ENCODE results near the gene GPR50. TPM values are rescaled to one million over a fixed set of nuclear protein-coding genes. Genes with fewer than 3 reads are reported as not detected.

Gene GPR50
- total RNA-seq, 2 experiments from 2014 or later, result not detected

DNA sequence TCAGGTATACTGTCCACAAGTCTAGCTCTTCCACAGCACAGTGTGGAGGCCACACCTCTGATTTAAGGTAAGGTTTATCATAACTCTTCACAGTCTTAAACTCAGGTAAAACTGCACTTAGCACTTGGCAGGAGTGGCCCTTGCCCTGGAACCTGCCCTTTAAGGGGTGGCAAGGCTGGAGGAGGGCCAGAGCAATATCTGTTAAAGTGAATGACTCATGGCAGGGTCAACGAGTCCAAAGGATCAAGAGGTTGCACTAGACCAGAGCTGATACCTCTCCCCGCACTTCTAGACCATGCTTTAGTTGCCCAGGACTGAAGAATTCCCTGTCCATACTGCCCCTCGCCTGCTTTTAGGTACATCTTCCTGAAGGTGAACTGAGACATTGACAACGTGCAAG lies 14.7 kb upstream of the GPR50 start:
- Histone ChIP-seq H3K36me3 (ENCODE audit: insufficient read depth, low read length) (no peaks in the 10 kb centered on the region), H3K27me3 (ENCODE audit: control insufficient read depth in 1 of 2, insufficient read depth in 2 of 2, low read length in 2 of 2) (no peaks in the 10 kb centered on the region), H3K4me1 (ENCODE audit: insufficient read depth, low read length) (no peaks in the 10 kb centered on the region), H3K4me3 (ENCODE audit: low read length) (no peak overlapping the region), H3K27ac (ENCODE audit: low read depth in 1 of 2, low read length in 2 of 2) (no peak overlapping the region), H3K9me3 (ENCODE audit: control insufficient read depth in 1 of 2, insufficient read depth in 1 of 2, low read length in 2 of 2) (no peaks in the 10 kb centered on the region)
- Mint-ChIP-seq H3K36me3 (ENCODE audit: low read depth) (no peaks in the 10 kb centered on the region), H3K27me3 (peaks cover 15% of the 10 kb centered on the region), H3K4me3 (no peak overlapping the region), H3K27ac (no peak overlapping the region), H3K4me1 (ENCODE audit: low read depth) (no peaks in the 10 kb centered on the region), H3K9me3 (no peaks in the 10 kb centered on the region)
- TF ChIP-seq, protein P1, sequence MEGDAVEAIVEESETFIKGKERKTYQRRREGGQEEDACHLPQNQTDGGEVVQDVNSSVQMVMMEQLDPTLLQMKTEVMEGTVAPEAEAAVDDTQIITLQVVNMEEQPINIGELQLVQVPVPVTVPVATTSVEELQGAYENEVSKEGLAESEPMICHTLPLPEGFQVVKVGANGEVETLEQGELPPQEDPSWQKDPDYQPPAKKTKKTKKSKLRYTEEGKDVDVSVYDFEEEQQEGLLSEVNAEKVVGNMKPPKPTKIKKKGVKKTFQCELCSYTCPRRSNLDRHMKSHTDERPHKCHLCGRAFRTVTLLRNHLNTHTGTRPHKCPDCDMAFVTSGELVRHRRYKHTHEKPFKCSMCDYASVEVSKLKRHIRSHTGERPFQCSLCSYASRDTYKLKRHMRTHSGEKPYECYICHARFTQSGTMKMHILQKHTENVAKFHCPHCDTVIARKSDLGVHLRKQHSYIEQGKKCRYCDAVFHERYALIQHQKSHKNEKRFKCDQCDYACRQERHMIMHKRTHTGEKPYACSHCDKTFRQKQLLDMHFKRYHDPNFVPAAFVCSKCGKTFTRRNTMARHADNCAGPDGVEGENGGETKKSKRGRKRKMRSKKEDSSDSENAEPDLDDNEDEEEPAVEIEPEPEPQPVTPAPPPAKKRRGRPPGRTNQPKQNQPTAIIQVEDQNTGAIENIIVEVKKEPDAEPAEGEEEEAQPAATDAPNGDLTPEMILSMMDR (IDR thresholded peaks at IDR 0.05), result no peak
- ATAC-seq (ENCODE audit: poor library complexity) (no peak), DNase-seq (no peak)
- intact Hi-C loops (cut with DNase I, micrococcal nuclease), result no loop called here
- ChIA-PET CTCF (no interaction called here), POLR2A (no interaction called here)

- no peak for DNase-seq
- POLR2A ChIA-PET, result interaction anchor here (0.7 kb wide), 1 partner anchor 438 kb away, joined by 3 read pairs; no protein-coding TSS in a partner anchor
Measured at GRCh38 chrX:151167791-151168345, 8.5 kb upstream of the GPR50 start.

GRCh38 chrX:151169783-151170182 lies 6.6 kb upstream of the GPR50 start:
- Mint-ChIP-seq H3K27me3 (peaks cover 30% of the 10 kb centered on the region), H3K36me3 (ENCODE audit: low read depth) (no peaks in the 10 kb centered on the region), H3K27ac (no peak overlapping the region), H3K9me3 (no peaks in the 10 kb centered on the region), H3K4me1 (ENCODE audit: low read depth) (no peaks in the 10 kb centered on the region), H3K4me3 (no peak overlapping the region)
- Histone ChIP-seq H3K27me3 (ENCODE audit: control insufficient read depth in 1 of 2, insufficient read depth in 2 of 2, low read length in 2 of 2) (peaks cover 0 to 12% of the 10 kb centered on the region in 2 experiments), H3K4me3 (ENCODE audit: low read length) (no peak overlapping the region), H3K27ac (ENCODE audit: low read depth in 1 of 2, low read length in 2 of 2) (no peak overlapping the region), H3K4me1 (ENCODE audit: insufficient read depth, low read length) (no peaks in the 10 kb centered on the region), H3K36me3 (ENCODE audit: insufficient read depth, low read length) (no peaks in the 10 kb centered on the region), H3K9me3 (ENCODE audit: control insufficient read depth in 1 of 2, insufficient read depth in 1 of 2, low read length in 2 of 2) (no peaks in the 10 kb centered on the region)
- ChIA-PET CTCF (no interaction called here), POLR2A (no interaction called here)
- ATAC-seq (ENCODE audit: poor library complexity) (no peak), DNase-seq (no peak)
- TF ChIP-seq, protein P1 (IDR thresholded peaks at IDR 0.05), result no peak
- intact Hi-C loops (cut with DNase I, micrococcal nuclease), result no loop called here

More at GRCh38 chrX:151167791-151168345, 8.5 kb upstream of the GPR50 start:
- Histone ChIP-seq H3K27me3 (ENCODE audit: control insufficient read depth in 1 of 2, insufficient read depth in 2 of 2, low read length in 2 of 2) (no peaks in the 10 kb centered on the region), H3K4me1 (ENCODE audit: insufficient read depth, low read length) (no peaks in the 10 kb centered on the region), H3K9me3 (ENCODE audit: control insufficient read depth in 1 of 2, insufficient read depth in 1 of 2, low read length in 2 of 2) (no peaks in the 10 kb centered on the region), H3K4me3 (ENCODE audit: low read length) (no peak overlapping the region), H3K36me3 (ENCODE audit: insufficient read depth, low read length) (no peaks in the 10 kb centered on the region), H3K27ac (ENCODE audit: low read depth in 1 of 2, low read length in 2 of 2) (no peak overlapping the region)
- CTCF ChIA-PET, result no interaction called here
- H3K9me3 Mint-ChIP-seq, result no peaks in the 10 kb centered on the region
- no peaks in the 10 kb centered on the region for H3K4me1 Mint-ChIP-seq (ENCODE audit: low read depth)
- ATAC-seq (ENCODE audit: poor library complexity), result no peak
- no peaks in the 10 kb centered on the region for H3K36me3 Mint-ChIP-seq (ENCODE audit: low read depth)
- no peak overlapping the region for H3K27ac Mint-ChIP-seq
- TF ChIP-seq, protein P1 (IDR thresholded peaks at IDR 0.05), result no peak
- intact Hi-C loops (cut with DNase I, micrococcal nuclease), result no loop called here
- H3K4me3 Mint-ChIP-seq, result no peak overlapping the region
- peaks cover 35% of the 10 kb centered on the region for H3K27me3 Mint-ChIP-seq

All from CD4-positive, alpha-beta T cell (primary cell).